H9 (cell line): ENCODE measurements around the gene GABRD. TPM values are rescaled to one million over a fixed set of nuclear protein-coding genes. Genes with fewer than 3 reads are reported as not detected.

Experiments used
- DNase-seq: peaks from one replicate; pipeline ENCODE4 v3.0.0-alpha.2; 2017
- H2AFZ ChIP-seq: one replicate; pipeline ENCODE4 v1.6.1; 2013; ENCODE audit warnings: mild to moderate bottlenecking, low read length, control low read depth, moderate library complexity
- H2AK5ac ChIP-seq: 2 replicates; pipeline ENCODE4 v1.6.1; 2013; ENCODE audit warnings: low read length, control low read depth, mixed read lengths; ENCODE audit not compliant: insufficient read length
- H2BK120ac ChIP-seq: one replicate; pipeline ENCODE4 v1.6.1; 2013; ENCODE audit warnings: low read depth, mild to moderate bottlenecking, low read length, control low read depth, inconsistent platforms; ENCODE audit not compliant: poor library complexity, severe bottlenecking
- H2BK12ac ChIP-seq: 2 replicates; pipeline ENCODE4 v1.6.1; 2013; ENCODE audit warnings: low read length, control low read depth, mixed read lengths, low read depth; ENCODE audit not compliant: insufficient read length
- H2BK15ac ChIP-seq: 2 replicates; pipeline ENCODE4 v1.6.1; 2013; ENCODE audit warnings: low read depth, low read length, control low read depth
- H2BK20ac ChIP-seq: one replicate; pipeline ENCODE4 v1.6.1; 2013; ENCODE audit warnings: low read depth, mild to moderate bottlenecking, low read length, control low read depth, inconsistent platforms; ENCODE audit not compliant: poor library complexity, severe bottlenecking
- H2BK5ac ChIP-seq: 2 replicates; pipeline ENCODE4 v1.6.1; 2013; ENCODE audit warnings: low read length, control low read depth, mixed read lengths; ENCODE audit not compliant: insufficient read length
- H3K14ac ChIP-seq: 2 replicates; pipeline ENCODE4 v1.6.1; 2013; ENCODE audit warnings: low read length, control low read depth; ENCODE audit not compliant: insufficient read depth
- H3K18ac ChIP-seq: 2 replicates; pipeline ENCODE4 v1.6.1; 2013; ENCODE audit warnings: low read depth, mild to moderate bottlenecking, mixed read lengths, low read length, control low read depth; ENCODE audit not compliant: insufficient read length
- H3K23ac ChIP-seq: 2 replicates; pipeline ENCODE4 v1.6.1; 2013; ENCODE audit warnings: low read length, control low read depth, mixed read lengths, low read depth; ENCODE audit not compliant: insufficient read length
- H3K23me2 ChIP-seq: 2 replicates; pipeline ENCODE4 v1.6.1; 2013; ENCODE audit warnings: low read depth, mild to moderate bottlenecking, mixed read lengths, low read length, control low read depth; ENCODE audit not compliant: insufficient read length, poor library complexity, severe bottlenecking
- H3K27ac ChIP-seq: 2 replicates; pipeline ENCODE4 v1.5.1; 2013; ENCODE audit warnings: low read length, control low read depth, mixed read lengths, low read depth; ENCODE audit not compliant: insufficient read length
- H3K27me3 ChIP-seq: 2 replicates; pipeline ENCODE4 v1.6.1; 2013; ENCODE audit warnings: low read length, control low read depth, inconsistent platforms; ENCODE audit not compliant: insufficient read depth
- H3K4ac ChIP-seq: 2 replicates; pipeline ENCODE4 v1.6.1; 2013; ENCODE audit warnings: low read depth, mild to moderate bottlenecking, control low read depth, inconsistent platforms, low read length, moderate library complexity
- H3K4me1 ChIP-seq: 2 replicates; pipeline ENCODE4 v1.6.1; 2013; ENCODE audit warnings: low read length, control low read depth, inconsistent platforms; ENCODE audit not compliant: insufficient read depth
- H3K4me2 ChIP-seq: 2 replicates; pipeline ENCODE4 v1.6.1; 2013; ENCODE audit warnings: low read length, control low read depth, mixed read lengths; ENCODE audit not compliant: insufficient read length, insufficient read depth
- H3K56ac ChIP-seq: 2 replicates; pipeline ENCODE4 v1.6.1; 2013; ENCODE audit warnings: low read depth, mild to moderate bottlenecking, mixed read lengths, low read length, control low read depth; ENCODE audit not compliant: insufficient read length
- H3K79me1 ChIP-seq: 2 replicates; pipeline ENCODE4 v1.6.1; 2013; ENCODE audit warnings: low read depth, mild to moderate bottlenecking, moderate library complexity, low read length, control low read depth, inconsistent platforms; ENCODE audit not compliant: insufficient read depth, poor library complexity, severe bottlenecking
- H3K79me2 ChIP-seq: 2 replicates; pipeline ENCODE4 v1.6.1; 2013; ENCODE audit warnings: low read length, control low read depth, inconsistent platforms; ENCODE audit not compliant: insufficient read depth
- H3K9ac ChIP-seq: 2 replicates; pipeline ENCODE4 v1.6.1; 2013; ENCODE audit warnings: low read length, control low read depth, mixed read lengths; ENCODE audit not compliant: insufficient read length; ENCODE audit errors: extremely low read depth
- H3K9me3 ChIP-seq: one replicate; pipeline ENCODE4 v1.6.1; 2013; ENCODE audit warnings: low read depth, low read length, inconsistent platforms; ENCODE audit not compliant: control insufficient read depth
- H3T11ph ChIP-seq: one replicate; pipeline ENCODE4 v1.6.1; 2013; ENCODE audit warnings: mild to moderate bottlenecking, low read length, control low read depth, inconsistent platforms
- H4K20me1 ChIP-seq: one replicate; pipeline ENCODE4 v1.6.1; 2013; ENCODE audit not compliant: control insufficient read depth, insufficient read length, insufficient read depth
- H4K5ac ChIP-seq: 2 replicates; pipeline ENCODE4 v1.6.1; 2013; ENCODE audit warnings: low read depth, mild to moderate bottlenecking, mixed read lengths, low read length, control low read depth; ENCODE audit not compliant: insufficient read length
- H4K8ac ChIP-seq: replicated peaks from 2 replicates; pipeline ENCODE4 v1.6.1; 2013; ENCODE audit warnings: low read length, control low read depth, mixed read lengths, low read depth; ENCODE audit not compliant: insufficient read length
- H4K91ac ChIP-seq: 2 replicates; pipeline ENCODE4 v1.6.1; 2013; ENCODE audit warnings: low read depth, mild to moderate bottlenecking, moderate library complexity, mixed read lengths, low read length, control low read depth; ENCODE audit not compliant: insufficient read length
- H3K27ac Mint-ChIP-seq, 3 experiments: 2 replicates in 2 of 3; 3 replicates in 1 of 3; pipeline ENCODE4 v1.8.0; 2020 to 2021; ENCODE audit warnings: mixed read lengths in 3 of 3, mild to moderate bottlenecking in 1 of 3, moderate library complexity in 1 of 3
- H3K27me3 Mint-ChIP-seq: 2 replicates; pipeline ENCODE4 v1.8.0; 2021; ENCODE audit warnings: low read depth, mild to moderate bottlenecking, moderate library complexity, mixed read lengths
- H3K36me3 Mint-ChIP-seq, 3 experiments: 2 replicates in 2 of 3; 3 replicates in 1 of 3; pipeline ENCODE4 v1.8.0; 2020 to 2021; ENCODE audit warnings: low read depth in 3 of 3, mixed read lengths in 3 of 3; ENCODE audit not compliant: insufficient read depth in 1 of 3
- H3K4me1 Mint-ChIP-seq, 2 experiments: 2 replicates each; pipeline ENCODE4 v1.8.0; 2020; ENCODE audit warnings: mixed read lengths in 2 of 2
- H3K4me3 Mint-ChIP-seq, 2 experiments: 2 replicates in 1 of 2; 3 replicates in 1 of 2; pipeline ENCODE4 v1.8.0; 2020 to 2021; ENCODE audit warnings: mild to moderate bottlenecking in 2 of 2, mixed read lengths in 2 of 2, moderate library complexity in 1 of 2
- H3K9me3 Mint-ChIP-seq, 2 experiments: 2 replicates in 1 of 2; 3 replicates in 1 of 2; pipeline ENCODE4 v1.8.0; 2020; ENCODE audit warnings: mild to moderate bottlenecking in 2 of 2, mixed read lengths in 2 of 2, moderate library complexity in 1 of 2
- CTCF ChIP-seq: fragments of 200-600 bp; sonication (generic); conservative IDR thresholded peaks from 3 replicates; pipeline ENCODE4 v1.8.0; 2021; ENCODE audit warnings: antibody characterized with exemption, mild to moderate bottlenecking
- WGBS: extraction: QIAGEN DNeasy Blood & Tissue Kit; methylation state at CpG from one replicate; pipeline ENCODE4 v1.1.7; 2013; ENCODE audit warnings: missing lambda C conversion rate, low lambda C conversion rate, mixed read lengths; ENCODE audit not compliant: insufficient read length; ENCODE audit errors: extremely low coverage; 5-methylcytosine and 5-hydroxymethylcytosine counted together
- total RNA-seq: library from RNA; stranded (reverse); gene quantifications from 2 replicates; pipeline ENCODE4 v1.2.1, GENCODE V29; 2021

The GABRD gene
- total RNA-seq, 1 experiment from 2014 or later = 0.59 TPM

DNA sequence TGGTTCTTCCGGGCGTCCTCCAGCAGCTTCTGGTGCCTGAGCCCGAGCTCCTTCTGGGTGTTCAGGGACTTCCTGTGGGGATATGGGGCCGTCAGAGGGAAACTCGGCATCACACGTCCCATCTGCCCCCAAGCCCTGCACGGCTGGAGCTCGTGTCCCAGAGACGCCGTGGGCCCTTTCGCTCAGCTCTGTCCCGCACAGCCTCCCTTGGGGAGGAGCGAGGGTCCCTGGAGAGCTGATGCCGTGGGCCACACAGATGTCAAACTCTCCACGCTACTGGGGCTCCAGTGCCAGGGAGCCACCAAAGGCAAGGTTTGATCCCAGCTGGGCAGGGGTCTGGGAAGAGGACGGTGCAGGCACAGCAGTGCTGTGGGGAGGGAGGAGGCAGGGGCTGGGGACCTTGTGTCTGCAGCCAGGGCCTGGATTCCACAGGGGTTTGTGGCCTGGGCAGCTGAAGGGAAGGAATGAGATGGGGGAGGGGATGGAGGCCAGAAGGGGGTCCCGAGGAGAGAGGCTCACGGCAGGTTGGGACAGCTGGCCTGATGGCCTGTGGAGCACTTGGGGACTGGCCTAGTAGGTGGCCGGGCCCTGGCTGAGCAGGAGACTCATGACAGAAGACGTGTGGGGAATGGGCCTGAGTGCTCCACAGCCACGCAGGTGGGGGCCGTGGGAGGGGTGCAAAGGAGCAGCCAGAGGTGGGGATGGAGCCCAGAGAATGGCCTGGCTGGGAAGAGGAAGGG, 46.0 kb upstream of the GABRD start:
- H3T11ph ChIP-seq = no peak overlapping the region
- peaks cover 13 to 15% of the 10 kb centered on the region in 2 experiments; a peak in 4 of 5 replicates for H3K9me3 Mint-ChIP-seq
- H4K91ac ChIP-seq = no peak overlapping the region
- H4K8ac ChIP-seq = no peak overlapping the region
- no peak for TF ChIP-seq CTCF
- H2BK5ac ChIP-seq = no peak overlapping the region
- no peak overlapping the region for H4K5ac ChIP-seq
- peaks cover 0 to 12% of the 10 kb centered on the region in 2 experiments; a peak in 3 of 4 replicates for H3K4me1 Mint-ChIP-seq
- no peak overlapping the region for H2AFZ ChIP-seq
- no peaks in the 10 kb centered on the region for H4K20me1 ChIP-seq
- no peak overlapping the region for H3K14ac ChIP-seq
- no peaks in the 10 kb centered on the region for H3K79me1 ChIP-seq
- H3K79me2 ChIP-seq = no peaks in the 10 kb centered on the region
- no peak overlapping the region for H3K27ac ChIP-seq
- no peaks in the 10 kb centered on the region; a peak in 2 of 7 replicates for H3K36me3 Mint-ChIP-seq
- no peak overlapping the region for H3K23ac ChIP-seq
- H3K27ac Mint-ChIP-seq = no peak overlapping the region; a peak in 1 of 7 replicates
- DNase-seq = no peak
- no peak overlapping the region for H3K18ac ChIP-seq
- H3K23me2 ChIP-seq = no peaks in the 10 kb centered on the region
- H2BK12ac ChIP-seq = no peak overlapping the region
- H2BK120ac ChIP-seq = no peak overlapping the region
- H3K9me3 ChIP-seq = no peaks in the 10 kb centered on the region
- no peak overlapping the region for H3K4me2 ChIP-seq
- no CpG with 5 or more reads among the region's 22 CpGs for WGBS
- H3K4ac ChIP-seq = no peak overlapping the region
- no peak overlapping the region for H2BK15ac ChIP-seq
- no peak overlapping the region for H2BK20ac ChIP-seq
- no peak overlapping the region for H3K56ac ChIP-seq
- H2AK5ac ChIP-seq = no peak overlapping the region
- no peak overlapping the region for H3K4me3 Mint-ChIP-seq
- no peak overlapping the region for H3K9ac ChIP-seq
- H3K4me1 ChIP-seq = no peaks in the 10 kb centered on the region
- H3K27me3 ChIP-seq = no peaks in the 10 kb centered on the region
- peaks cover 5% of the 10 kb centered on the region for H3K27me3 Mint-ChIP-seq
